HepG2 (cell line): ENCODE measurements around the gene DPEP2NB. TPM values are rescaled to one million over a fixed set of nuclear protein-coding genes. Genes with fewer than 3 reads are reported as not detected.

Experiments
- CC2D1A ChIP-seq: sonication (generic); formaldehyde crosslinking; IDR thresholded peaks from 2 replicates; pipeline ENCODE4 v1.8.1; 2023; ENCODE audit warnings: mild to moderate bottlenecking, missing genetic modification reagents
- DR1 ChIP-seq: sonication (generic); formaldehyde crosslinking; IDR thresholded peaks from 2 replicates; pipeline ENCODE4 v1.8.0; 2021; ENCODE audit warnings: mild to moderate bottlenecking, missing genetic modification reagents, inconsistent platforms
- ETS1 ChIP-seq: sonication (generic); formaldehyde crosslinking; IDR thresholded peaks from 2 replicates; pipeline ENCODE4 v1.4.0; 2020; ENCODE audit warnings: missing genetic modification reagents
- GABPA ChIP-seq, 2 experiments: IDR thresholded peaks; 2 replicates each; pipeline ENCODE4 v1.6.1; 2011 to 2016; ENCODE audit warnings: low read depth in 2 of 2, low read length in 1 of 2, missing biosample characterization in 1 of 2, missing genetic modification characterization in 1 of 2
- JUNB ChIP-seq: sonication (generic); formaldehyde crosslinking; IDR thresholded peaks from 2 replicates; pipeline ENCODE4 v1.8.0; 2022; ENCODE audit warnings: missing genetic modification reagents, mild to moderate bottlenecking, borderline replicate concordance
- MAFF ChIP-seq: IDR thresholded peaks from 2 replicates; pipeline ENCODE4 v1.6.1; 2011; ENCODE audit warnings: low read depth, low read length, improper control_type of control experiment
- MYPOP ChIP-seq: sonication (generic); formaldehyde crosslinking; IDR thresholded peaks from 2 replicates; pipeline ENCODE4 v1.8.1; 2023; ENCODE audit warnings: mild to moderate bottlenecking, moderate library complexity, missing genetic modification reagents
- NR0B2 ChIP-seq: sonication (generic); formaldehyde crosslinking; IDR thresholded peaks from 2 replicates; pipeline ENCODE4 v1.4.0; 2020; ENCODE audit warnings: mild to moderate bottlenecking, missing genetic modification reagents
- PLSCR1 ChIP-seq: sonication (generic); formaldehyde crosslinking; IDR thresholded peaks from 2 replicates; pipeline ENCODE4 v1.5.0; 2020; ENCODE audit warnings: missing genetic modification reagents, mild to moderate bottlenecking, borderline replicate concordance
- POLR2A ChIP-seq, 2 experiments: IDR thresholded peaks; 2 replicates each; pipeline ENCODE4 v1.6.1; 2011; ENCODE audit warnings: low read depth in 2 of 2, low read length in 2 of 2, mild to moderate bottlenecking in 1 of 2, moderate library complexity in 1 of 2; ENCODE audit not compliant: insufficient read depth in 1 of 2
- REST ChIP-seq, 2 experiments: IDR thresholded peaks; 2 replicates each; pipeline ENCODE4 v1.6.1; 2011 to 2012; ENCODE audit warnings: low read length in 2 of 2, borderline replicate concordance in 1 of 2, low read depth in 1 of 2, mild to moderate bottlenecking in 1 of 2, moderate library complexity in 1 of 2
- STAG1 ChIP-seq: sonication (generic); formaldehyde crosslinking; IDR thresholded peaks from 2 replicates; pipeline ENCODE4 v1.4.0; 2020; ENCODE audit warnings: missing genetic modification reagents
- TGIF2 ChIP-seq: IDR thresholded peaks from 2 replicates; pipeline ENCODE4 v1.6.1; 2016; ENCODE audit warnings: control low read depth, missing compliant biosample characterization
- ZFP90 ChIP-seq: sonication (generic); formaldehyde crosslinking; IDR thresholded peaks from 2 replicates; pipeline ENCODE4 v1.8.0; 2022; ENCODE audit warnings: missing genetic modification reagents, mild to moderate bottlenecking, inconsistent platforms, borderline replicate concordance
- ZNF143 ChIP-seq: sonication (generic); formaldehyde crosslinking; IDR thresholded peaks from 2 replicates; pipeline ENCODE4 v1.4.0; 2020; ENCODE audit warnings: missing genetic modification reagents
- ZNF160 ChIP-seq: sonication (generic); formaldehyde crosslinking; IDR thresholded peaks from 2 replicates; pipeline ENCODE4 v1.8.0; 2022; ENCODE audit warnings: mild to moderate bottlenecking, inconsistent platforms, missing genetic modification reagents
- ZNF224 ChIP-seq: sonication (generic); formaldehyde crosslinking; IDR thresholded peaks from 2 replicates; pipeline ENCODE4 v1.5.0; 2020; ENCODE audit warnings: mild to moderate bottlenecking, missing genetic modification reagents
- ZNF337 ChIP-seq: sonication (generic); formaldehyde crosslinking; IDR thresholded peaks from 2 replicates; pipeline ENCODE4 v1.5.1; 2020; ENCODE audit warnings: missing genetic modification reagents, low read depth, mild to moderate bottlenecking, borderline replicate concordance
- ZNF503 ChIP-seq: sonication (generic); formaldehyde crosslinking; IDR thresholded peaks from 2 replicates; pipeline ENCODE4 v1.4.0; 2020; ENCODE audit warnings: missing genetic modification reagents
- ZNF749 ChIP-seq: sonication (generic); formaldehyde crosslinking; IDR thresholded peaks from 2 replicates; pipeline ENCODE4 v1.8.0; 2022; ENCODE audit warnings: mild to moderate bottlenecking, missing genetic modification reagents, moderate library complexity, borderline replicate concordance
- polyA plus RNA-seq, 8 experiments: library from polyadenylated mRNA; depleted of rRNA in 3 of 8; stranded (reverse) in 7 of 8; unstranded in 1 of 8; fragments of >200 nt; fragmentation: Illumina TruSeq in 4 of 8; extraction: Trizol in 4 of 8; gene quantifications; 2 replicates each; pipeline versions ENCODE4 v1.2.1 to v1.2.3, GENCODE V29; 2011 to 2016; ENCODE audit warnings: low read depth in 4 of 8, missing spikeins in 1 of 8, mixed read lengths in 1 of 8; ENCODE audit not compliant: insufficient read depth in 1 of 8
- total RNA-seq, 5 experiments: library from RNA; depleted of rRNA; stranded (reverse); fragments of >200 nt; fragmentation: Illumina TruSeq; extraction: Trizol; gene quantifications; 2 replicates each; pipeline ENCODE4 v1.2.3, GENCODE V29; 2016; ENCODE audit warnings: low read depth in 1 of 5

DPEP2NB gene
- total and polyA plus RNA-seq, 2 of the 13 experiments (the other 11 are each of a cell fraction or from before 2014, with no cell fraction given): not detected

GRCh38 chr16:67987460-67988160 is 28.1 kb downstream of the DPEP2NB start (continued):
- 0 out of 2 replicates have a peak, but pooled peaks have one; percentile 3 for TF ChIP-seq STAG1 (CRISPR knock-in tag)
- no peak for TF ChIP-seq ZNF337
- TF ChIP-seq ZNF749 (CRISPR knock-in tag): no peak
- no peak for TF ChIP-seq NR0B2 (CRISPR knock-in tag)
- no peak for TF ChIP-seq CC2D1A (CRISPR knock-in tag)
- no peak for TF ChIP-seq TGIF2
- TF ChIP-seq ZNF503 (CRISPR knock-in tag): no peak
- TF ChIP-seq ZFP90 (CRISPR knock-in tag): no peak
- TF ChIP-seq MYPOP (CRISPR knock-in tag): no peak
- 0 out of 2 replicates have a peak, but pooled peaks have one; percentile 62 for TF ChIP-seq ZNF224 (CRISPR knock-in tag)
- no peak for TF ChIP-seq REST (IDR thresholded peaks at IDR 0.05; ENCODE audit: borderline replicate concordance in 1 of 2, low read depth in 1 of 2, low read length in 2 of 2)
- TF ChIP-seq DR1: no peak
- TF ChIP-seq PLSCR1 (CRISPR knock-in tag): no peak
- TF ChIP-seq POLR2A (IDR thresholded peaks at IDR 0.05; ENCODE audit: insufficient read depth in 1 of 2, low read depth in 2 of 2, low read length in 2 of 2): peak; percentile 40 to 48; a peak in 2 of 4 replicates
- no peak for TF ChIP-seq ETS1 (CRISPR knock-in tag)
- TF ChIP-seq GABPA (IDR thresholded peaks at IDR 0.05; ENCODE audit: low read depth, low read length): no peak
- TF ChIP-seq GABPA (CRISPR knock-in tag; IDR thresholded peaks at IDR 0.05; ENCODE audit: low read depth): peak; percentile 40; the same call in 1 of the 2 replicates
- no peak for TF ChIP-seq MAFF
- TF ChIP-seq ZNF143 (CRISPR knock-in tag): no peak
- TF ChIP-seq JUNB (CRISPR knock-in tag): no peak
- 0 out of 2 replicates have a peak, but pooled peaks have one; percentile 31 for TF ChIP-seq ZNF160 (CRISPR knock-in tag)
